HepG2 (cell line): ENCODE results near the gene SERTM1. TPM values are rescaled to one million over a fixed set of nuclear protein-coding genes. Genes with fewer than 3 reads are reported as not detected.

ENCODE experiments used
- ATAC-seq: fragments of 200-7000 bp; cut with Tn5 transposase; 3 replicates; pipeline ENCODE4 v1.9.1; 2020; ENCODE audit warnings: mild to moderate bottlenecking, moderate library complexity
- BruUV-seq: library from RNA; stranded (reverse); fragments of 400-500 nt; replicated peaks from 2 replicates; lab custom pipeline; 2021; lab: Mats Ljungman, UMichigan
- CTCF ChIA-PET: fragments of 300-600 bp; formaldehyde crosslinking; extraction: SDS; loops from one replicate; lab custom pipeline; 2021; ENCODE audit warnings: low total read pairs, inconsistent platforms, low intra/inter-chr PET ratio; lab: Yijun Ruan, JAX
- POLR2A ChIA-PET: fragments of 350-600 bp; sonication (Branson Sonifier 250); formaldehyde crosslinking; loops from one replicate; lab custom pipeline; 2020; ENCODE audit warnings: antibody characterized with exemption, inconsistent platforms; lab: Yijun Ruan, JAX
- DNase-seq: peaks from one replicate; pipeline ENCODE4 v3.0.0-alpha.2; 2015; ENCODE audit warnings: low spot score
- FAIRE-seq: peaks from 3 replicates; lab custom pipeline; 2011; peaks lifted over from hg19 to GRCh38; lab: Jason Lieb, UNC
- H2AFZ ChIP-seq: one replicate; pipeline ENCODE4 v1.6.1; 2011; ENCODE audit warnings: low read length, inconsistent platforms
- H3K27ac ChIP-seq: fragments of 300-600 bp; 3 replicates; pipeline ENCODE4 v1.8.0; 2011; ENCODE audit warnings: mixed run types, mild to moderate bottlenecking, mixed read lengths, low read length, inconsistent platforms; ENCODE audit not compliant: insufficient read depth; ENCODE audit errors: extremely low read length
- H3K27me3 ChIP-seq, 2 experiments: fragments of 200-600 bp in 1 of 2; 2 replicates in 1 of 2; 3 replicates in 1 of 2; pipeline versions ENCODE4 v1.6.0 to v1.8.0; 2011; ENCODE audit warnings: low read length in 2 of 2, mild to moderate bottlenecking in 2 of 2, moderate library complexity in 2 of 2, inconsistent platforms in 1 of 2; ENCODE audit not compliant: insufficient read depth in 2 of 2, control insufficient read depth in 1 of 2
- H3K36me3 ChIP-seq, 2 experiments: fragments of 200-600 bp in 1 of 2; replicated peaks in 1 of 2; 2 replicates in 1 of 2; 3 replicates in 1 of 2; pipeline versions ENCODE4 v1.5.1 to v1.8.0; 2011; ENCODE audit warnings: low read length in 2 of 2, inconsistent platforms in 1 of 2; ENCODE audit not compliant: insufficient read depth in 2 of 2, control insufficient read depth in 1 of 2
- H3K4me1 ChIP-seq: 2 replicates; pipeline ENCODE4 v1.5.1; 2012; ENCODE audit warnings: low read length, inconsistent platforms; ENCODE audit not compliant: insufficient read depth
- H3K4me2 ChIP-seq: 2 replicates; pipeline ENCODE4 v1.6.0; 2011; ENCODE audit warnings: low read depth, low read length, inconsistent platforms
- H3K4me3 ChIP-seq, 3 experiments: fragments of 200-600 bp in 1 of 3; sonication (generic), shearing (Covaris generic) in 1 of 3; replicated peaks in 1 of 3; 2 replicates each; pipeline ENCODE4 v1.5.1; 2011 to 2016; ENCODE audit warnings: low read length in 3 of 3, inconsistent platforms in 2 of 3, low read depth in 2 of 3, mild to moderate bottlenecking in 2 of 3, control low read depth in 1 of 3, mixed read lengths in 1 of 3; ENCODE audit not compliant: insufficient read depth in 1 of 3
- H3K79me2 ChIP-seq: one replicate; pipeline ENCODE4 v1.6.1; 2011; ENCODE audit warnings: low read length, inconsistent platforms; ENCODE audit not compliant: insufficient read depth
- H3K9ac ChIP-seq: 2 replicates; pipeline ENCODE4 v1.6.0; 2011; ENCODE audit warnings: mild to moderate bottlenecking, low read depth, low read length, inconsistent platforms; ENCODE audit not compliant: insufficient read depth
- H3K9me3 ChIP-seq: 2 replicates; pipeline ENCODE4 v1.5.1; 2012; ENCODE audit warnings: mild to moderate bottlenecking, low read length
- H4K20me1 ChIP-seq: 2 replicates; pipeline ENCODE4 v1.6.0; 2011; ENCODE audit warnings: inconsistent platforms, mild to moderate bottlenecking, low read length, moderate library complexity; ENCODE audit not compliant: insufficient read depth
- ESRRA ChIP-seq: sonication (generic); formaldehyde crosslinking; IDR thresholded peaks from 2 replicates; pipeline ENCODE4 v1.5.1; 2020; ENCODE audit warnings: mild to moderate bottlenecking, low read depth, missing genetic modification reagents
- HOXA5 ChIP-seq: sonication (generic); formaldehyde crosslinking; IDR thresholded peaks from 2 replicates; pipeline ENCODE4 v1.4.0; 2020; ENCODE audit warnings: missing genetic modification reagents
- LBX2 ChIP-seq: sonication (generic); formaldehyde crosslinking; IDR thresholded peaks from 2 replicates; pipeline ENCODE4 v1.5.0; 2020; ENCODE audit warnings: missing genetic modification reagents, mild to moderate bottlenecking, borderline replicate concordance
- NCOA1 ChIP-seq: sonication (generic); formaldehyde crosslinking; IDR thresholded peaks from 2 replicates; pipeline ENCODE4 v1.9.0; 2021; ENCODE audit warnings: missing genetic modification reagents
- PITX1 ChIP-seq: sonication (generic); formaldehyde crosslinking; IDR thresholded peaks from 2 replicates; pipeline ENCODE4 v1.5.1; 2020; ENCODE audit warnings: mild to moderate bottlenecking, missing genetic modification reagents
- STAT5B ChIP-seq: sonication (generic); formaldehyde crosslinking; IDR thresholded peaks from 2 replicates; pipeline ENCODE4 v1.4.0; 2020; ENCODE audit warnings: missing genetic modification reagents
- TBP ChIP-seq: sonication (generic); formaldehyde crosslinking; IDR thresholded peaks from 2 replicates; pipeline ENCODE4 v1.5.0; 2020; ENCODE audit warnings: missing genetic modification reagents
- TEAD3 ChIP-seq: optimal IDR thresholded peaks from 2 replicates; pipeline ENCODE3; 2016; ENCODE audit warnings: borderline replicate concordance
- ZMAT3 ChIP-seq: sonication (generic); formaldehyde crosslinking; conservative IDR thresholded peaks from 2 replicates; pipeline ENCODE4 v1.7.0; 2021; ENCODE audit warnings: missing genetic modification reagents
- ZNF10 ChIP-seq: sonication (generic); formaldehyde crosslinking; IDR thresholded peaks from 2 replicates; pipeline ENCODE4 v1.4.0; 2020; ENCODE audit warnings: mild to moderate bottlenecking, low read depth, missing genetic modification reagents, borderline replicate concordance
- ZNF138 ChIP-seq: sonication (generic); formaldehyde crosslinking; IDR thresholded peaks from 2 replicates; pipeline ENCODE4 v1.5.0; 2020; ENCODE audit warnings: mild to moderate bottlenecking, low read depth, missing genetic modification reagents
- ZNF570 ChIP-seq: sonication (generic); formaldehyde crosslinking; IDR thresholded peaks from 2 replicates; pipeline ENCODE4 v1.4.0; 2020; ENCODE audit warnings: mild to moderate bottlenecking, missing genetic modification reagents, borderline replicate concordance
- ZNF577 ChIP-seq: sonication (generic); formaldehyde crosslinking; IDR thresholded peaks from 2 replicates; pipeline ENCODE4 v1.4.0; 2020; ENCODE audit warnings: mild to moderate bottlenecking, low read depth, missing genetic modification reagents, borderline replicate concordance
- ZNF619 ChIP-seq: sonication (generic); formaldehyde crosslinking; IDR thresholded peaks from 2 replicates; pipeline ENCODE4 v1.4.0; 2020; ENCODE audit warnings: mild to moderate bottlenecking, missing genetic modification reagents
- ZNF629 ChIP-seq: sonication (generic); formaldehyde crosslinking; conservative IDR thresholded peaks from 2 replicates; pipeline ENCODE4 v1.5.0; 2020; ENCODE audit warnings: missing genetic modification reagents
- ZNF678 ChIP-seq: sonication (generic); formaldehyde crosslinking; IDR thresholded peaks from 2 replicates; pipeline ENCODE4 v1.4.0; 2020; ENCODE audit warnings: mild to moderate bottlenecking, missing genetic modification reagents
- ZNF781 ChIP-seq: sonication (generic); formaldehyde crosslinking; IDR thresholded peaks from 2 replicates; pipeline ENCODE4 v1.5.1; 2020; ENCODE audit warnings: borderline replicate concordance, mild to moderate bottlenecking, missing genetic modification reagents; ENCODE audit errors: not compliant biosample characterization
- WGBS: methylation state at CpG from one replicate; pipeline ENCODE4 v1.1.6; 2017; ENCODE audit warnings: low lambda C conversion rate; 5-methylcytosine and 5-hydroxymethylcytosine counted together
- in situ Hi-C: cut with HindIII; loops from 2 replicates; pipeline ENCODE4 v1.10.0; 2017; ENCODE audit warnings: low pct_unique_long_range_greater_than_20kb; ENCODE audit not compliant: extremely low pct_ligation_motif_present
- intact Hi-C: fragments of 100-400 bp; cut with micrococcal nuclease; formaldehyde crosslinking; loops from one replicate; pipeline ENCODE4 v1.10.0; 2022; ENCODE audit not compliant: unreplicated experiment
- polyA plus RNA-seq, 8 experiments: library from polyadenylated mRNA; depleted of rRNA in 3 of 8; stranded (reverse) in 7 of 8; unstranded in 1 of 8; fragments of >200 nt; fragmentation: Illumina TruSeq in 4 of 8; extraction: Trizol in 4 of 8; gene quantifications; 2 replicates each; pipeline versions ENCODE4 v1.2.1 to v1.2.3, GENCODE V29; 2011 to 2016; ENCODE audit warnings: low read depth in 4 of 8, missing spikeins in 1 of 8, mixed read lengths in 1 of 8; ENCODE audit not compliant: insufficient read depth in 1 of 8
- total RNA-seq, 5 experiments: library from RNA; depleted of rRNA; stranded (reverse); fragments of >200 nt; fragmentation: Illumina TruSeq; extraction: Trizol; gene quantifications; 2 replicates each; pipeline ENCODE4 v1.2.3, GENCODE V29; 2016; ENCODE audit warnings: low read depth in 1 of 5

The SERTM1 gene
- total and polyA plus RNA-seq, 2 of the 13 experiments (the other 11 are each of a cell fraction or from before 2014, with no cell fraction given) = not detected

GRCh38 chr13:36680913-36681312 is 7.1 kb downstream of the SERTM1 start:
- H3K4me1 ChIP-seq = no peaks in the 10 kb centered on the region
- H4K20me1 ChIP-seq = no peaks in the 10 kb centered on the region
- H3K27ac ChIP-seq = no peak overlapping the region
- intact Hi-C loops = no loop called here
- no peak for ATAC-seq
- in situ Hi-C loops = no loop called here
- H3K9ac ChIP-seq = no peak overlapping the region
- TF ChIP-seq TEAD3 (CRISPR knock-in tag) (no peak), PITX1 (CRISPR knock-in tag) (no peak), ZNF678 (CRISPR knock-in tag) (no peak), ZNF619 (CRISPR knock-in tag) (no peak), ZNF629 (CRISPR knock-in tag) (no peak), NCOA1 (CRISPR knock-in tag) (no peak), TBP (CRISPR knock-in tag) (no peak), ZNF10 (CRISPR knock-in tag) (no peak), ZNF577 (CRISPR knock-in tag) (no peak), ZNF138 (no peak), STAT5B (CRISPR knock-in tag) (no peak), ZMAT3 (CRISPR knock-in tag) (no peak), ZNF570 (CRISPR knock-in tag) (no peak), ZNF781 (CRISPR knock-in tag) (no peak), HOXA5 (CRISPR knock-in tag) (no peak), LBX2 (CRISPR knock-in tag) (no peak), ESRRA (CRISPR knock-in tag) (no peak)
- TF ChIP-seq, all 625 proteins: peak for 0
- no peaks in the 10 kb centered on the region for H3K9me3 ChIP-seq
- FAIRE-seq (no peak), DNase-seq (no peak)
- no peaks in the 10 kb centered on the region for H3K79me2 ChIP-seq
- no peaks in the 10 kb centered on the region for H3K36me3 ChIP-seq
- peaks cover 0 to 3% of the 10 kb centered on the region in 2 experiments; a peak in 1 of 5 replicates for H3K27me3 ChIP-seq
- no peak overlapping the region for H3K4me2 ChIP-seq
- no peak overlapping the region for H3K4me3 ChIP-seq
- no peak overlapping the region for H2AFZ ChIP-seq
- BruUV-seq = no TSS peak
- CTCF ChIA-PET = no interaction called here
- 1% methylated on average over 6 of the region's 6 CpGs for WGBS
- POLR2A ChIA-PET = no interaction called here
